GM21619 (cell line): ENCODE data around the gene SLC24A4.

Source experiments
- ATAC-seq: cut with Tn5 transposase; IDR thresholded peaks from one replicate; pipeline ENCODE4 v1.9.1; 2021; ENCODE audit not compliant: unreplicated experiment

Gene SLC24A4

GRCh38 chr14:92431199-92431725, 108.3 kb downstream of the SLC24A4 start:
- ATAC-seq: no peak

- ATAC-seq: no peak
These were observed 110.4 kb downstream of the SLC24A4 start for GRCh38 chr14:92433407-92433806.

GRCh38 chr14:92435154-92435553, 112.2 kb downstream of the SLC24A4 start:
- no peak for ATAC-seq

GRCh38 chr14:92436115-92436776, 113.3 kb downstream of the SLC24A4 start:
- no peak for ATAC-seq

- ATAC-seq: no peak
These were observed 114.3 kb downstream of the SLC24A4 start for GRCh38 chr14:92437309-92437708.

- ATAC-seq: no peak
These were observed 114.8 kb downstream of the SLC24A4 start for GRCh38 chr14:92437729-92438285.

GRCh38 chr14:92439537-92440344, 116.8 kb downstream of the SLC24A4 start:
- ATAC-seq: no peak

- ATAC-seq: no peak
These were observed 117.5 kb downstream of the SLC24A4 start for GRCh38 chr14:92440345-92441003.

DNA sequence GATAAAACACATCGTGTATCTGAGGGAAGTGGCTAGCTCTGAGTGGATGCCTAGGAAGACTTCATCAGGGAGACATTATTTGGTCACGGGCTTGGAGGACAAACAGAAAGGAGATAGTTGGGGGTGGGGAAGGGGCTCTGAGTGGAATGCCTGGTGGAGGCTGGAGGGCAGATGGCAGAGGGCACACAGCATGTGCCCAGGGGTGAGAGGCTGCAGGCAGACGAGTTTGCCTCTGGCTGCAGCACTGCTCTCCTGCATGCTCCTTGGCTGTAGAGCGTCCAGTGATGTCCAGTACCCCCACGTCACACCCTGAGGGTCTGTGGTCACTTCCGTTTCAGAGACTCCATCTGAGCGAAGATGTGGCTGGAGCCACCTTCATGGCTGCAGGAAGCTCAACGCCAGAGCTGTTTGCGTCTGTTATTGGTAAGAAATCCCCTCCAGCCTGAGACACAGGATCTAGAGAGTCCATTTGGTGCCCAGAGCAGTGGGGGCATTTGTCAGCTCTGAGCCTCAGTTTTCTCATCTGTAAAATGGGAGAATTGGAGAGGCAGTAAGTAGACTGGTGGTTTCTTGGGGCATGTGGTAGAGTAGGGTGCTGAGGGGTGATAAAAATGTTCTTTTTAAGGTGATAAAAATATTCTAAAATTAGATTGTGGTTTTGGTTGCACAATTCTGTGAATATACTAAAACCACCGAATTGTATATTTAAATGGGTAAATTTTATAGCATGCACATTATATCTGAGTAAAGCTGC, 119.0 kb downstream of the SLC24A4 start:
- ATAC-seq: no peak

DNA sequence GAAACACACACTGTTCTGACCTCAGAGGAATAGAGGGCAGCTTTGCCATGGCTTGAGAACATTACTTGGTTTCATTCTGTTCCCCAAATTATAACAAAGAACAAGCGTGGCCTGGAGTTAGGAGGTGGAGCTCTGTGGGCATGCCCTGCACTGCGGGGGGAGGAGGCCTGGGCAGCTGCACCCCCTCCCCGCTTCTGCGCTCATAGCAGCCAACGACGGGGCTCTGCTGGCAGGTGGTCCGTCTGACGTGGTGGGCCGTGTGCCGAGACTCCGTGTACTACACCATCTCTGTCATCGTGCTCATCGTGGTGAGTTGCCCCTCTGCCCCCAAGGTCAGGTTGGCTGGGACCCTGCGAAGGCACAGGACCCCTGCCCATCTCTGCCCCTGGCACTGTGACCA, 120.2 kb downstream of the SLC24A4 start:
- ATAC-seq: no peak

DNA sequence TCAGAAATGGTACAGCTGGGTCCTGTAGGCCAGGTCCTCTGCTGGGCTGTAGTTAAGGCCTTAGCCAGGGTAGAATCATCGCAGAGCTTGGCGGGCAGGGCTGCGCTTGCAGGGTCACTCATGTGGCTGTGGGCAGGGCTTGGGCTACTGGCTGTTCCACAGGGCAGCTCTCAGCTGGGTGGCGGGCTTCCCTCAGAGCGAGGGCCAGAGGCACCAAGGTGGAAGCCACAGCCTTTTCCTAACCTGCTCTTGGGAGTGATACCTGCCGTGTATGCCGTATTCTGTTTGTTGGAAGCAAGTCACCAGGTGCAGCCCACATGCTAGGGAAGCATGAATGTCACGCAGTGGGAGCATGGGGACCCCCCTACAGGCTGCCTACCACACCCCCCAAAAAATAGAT, 120.8 kb downstream of the SLC24A4 start:
- no peak for ATAC-seq

DNA sequence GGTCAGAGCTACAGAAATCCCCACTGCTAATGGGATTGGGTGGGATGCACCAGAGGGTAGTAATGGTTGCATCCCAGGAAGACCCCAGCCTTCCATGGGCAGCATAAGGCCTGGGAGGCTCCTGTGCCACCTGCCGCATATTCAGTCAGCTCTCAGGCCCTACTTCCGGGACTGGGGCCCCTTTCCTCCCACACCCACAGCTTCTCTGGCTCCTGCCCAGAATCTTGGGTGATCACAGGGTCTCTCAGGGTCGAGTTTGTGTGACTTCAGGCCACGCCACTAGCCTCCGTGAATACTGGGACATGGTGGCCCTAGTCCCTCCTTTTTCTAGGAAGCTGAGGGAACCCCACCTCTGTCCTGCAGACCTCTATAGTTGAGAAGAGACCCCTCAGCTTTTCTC, 123.8 kb downstream of the SLC24A4 start:
- no peak for ATAC-seq

- no peak for ATAC-seq
These were observed 124.6 kb downstream of the SLC24A4 start for GRCh38 chr14:92447416-92448197.

DNA sequence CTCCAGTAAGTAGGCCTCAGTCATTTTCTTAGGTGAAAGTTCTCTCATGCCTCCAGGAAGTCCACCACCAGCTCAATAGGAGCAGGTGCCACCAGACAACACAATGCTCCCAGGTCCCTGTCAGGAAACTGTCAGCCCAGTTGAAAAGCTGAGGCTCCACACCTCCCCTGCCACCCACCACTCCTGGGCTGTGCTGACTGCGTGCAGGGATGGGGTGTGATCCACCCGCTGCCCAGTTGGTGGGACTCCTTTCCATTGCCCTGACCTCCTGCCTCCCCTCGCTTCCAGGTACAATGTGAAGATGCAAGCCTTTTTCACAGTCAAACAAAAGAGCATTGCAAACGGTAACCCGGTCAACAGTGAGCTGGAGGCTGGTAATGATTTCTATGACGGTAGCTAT, 125.8 kb downstream of the SLC24A4 start:
- ATAC-seq: no peak

DNA sequence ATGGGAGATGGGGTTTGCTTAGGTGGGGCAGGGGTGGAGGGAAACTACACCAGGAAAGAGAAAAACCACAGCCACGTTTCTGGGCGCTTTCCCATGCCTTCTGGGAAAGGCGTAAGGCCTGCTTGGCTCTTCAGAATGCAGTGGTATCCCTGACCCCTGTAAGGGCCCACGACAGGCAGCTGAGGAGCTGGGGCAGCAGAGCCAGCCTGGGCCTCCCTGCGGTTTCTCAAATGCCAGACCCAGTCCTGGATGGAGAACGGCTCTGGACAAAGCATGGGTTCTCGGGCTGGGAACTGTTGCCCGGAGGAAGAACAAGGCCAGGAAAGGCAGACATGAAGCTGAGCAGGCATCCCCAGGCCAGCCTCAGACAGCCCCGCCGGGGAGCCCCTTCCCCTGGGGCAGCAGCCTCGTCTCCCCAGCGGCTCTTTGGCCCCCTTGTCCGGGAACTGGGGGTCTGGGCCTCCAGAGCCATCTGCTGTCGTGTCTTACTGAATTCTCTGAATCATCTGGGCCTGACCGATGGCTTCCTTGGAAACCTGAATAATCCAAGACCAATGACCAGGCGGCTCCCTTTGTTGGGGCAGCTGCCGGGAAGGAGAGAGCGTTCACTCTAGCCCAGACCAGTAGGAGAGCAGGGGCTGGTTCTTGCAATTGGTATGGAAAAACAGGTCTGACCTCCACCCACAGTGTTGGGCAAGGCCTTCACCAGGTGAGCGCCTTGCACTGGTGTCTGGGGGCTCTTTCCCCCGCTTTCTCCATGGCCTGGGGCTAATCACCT, 126.6 kb downstream of the SLC24A4 start:
- no peak for ATAC-seq

DNA sequence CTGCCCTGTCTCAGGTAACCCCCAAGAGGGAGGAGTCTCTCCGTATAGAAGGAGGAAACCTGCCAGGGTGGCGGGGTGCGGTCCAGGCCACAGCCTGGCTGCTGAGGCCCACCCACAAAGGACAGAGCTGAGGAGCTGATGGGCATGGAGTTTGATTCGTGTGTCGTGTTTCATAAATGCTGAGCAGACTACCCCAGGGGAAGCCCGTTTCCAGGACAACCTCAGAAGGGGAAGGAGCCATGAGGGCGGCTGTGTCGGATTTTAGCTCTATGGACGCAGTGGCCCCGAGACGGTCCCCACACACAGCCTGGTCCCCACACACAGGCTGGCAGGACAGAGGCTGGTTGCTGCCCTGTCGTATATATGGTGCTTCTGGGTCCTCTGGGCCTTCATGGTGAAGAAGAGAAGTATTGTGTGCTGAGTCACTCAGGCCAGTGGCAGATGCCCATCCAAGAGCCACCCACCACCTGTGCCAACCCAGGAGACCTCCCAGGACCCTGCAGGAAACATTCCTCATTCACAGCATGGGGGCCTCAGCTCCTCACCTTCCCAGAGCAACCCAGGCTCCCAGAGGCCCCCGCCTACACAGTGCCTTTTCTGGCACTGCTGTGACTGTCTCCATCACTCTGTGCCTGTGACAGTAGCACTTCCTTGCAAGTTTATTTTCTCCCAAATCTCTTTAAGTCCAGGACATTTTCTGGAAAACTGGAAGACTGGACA, 127.5 kb downstream of the SLC24A4 start:
- no peak for ATAC-seq

- no peak for ATAC-seq
These were observed 128.3 kb downstream of the SLC24A4 start for GRCh38 chr14:92451245-92451644.

DNA sequence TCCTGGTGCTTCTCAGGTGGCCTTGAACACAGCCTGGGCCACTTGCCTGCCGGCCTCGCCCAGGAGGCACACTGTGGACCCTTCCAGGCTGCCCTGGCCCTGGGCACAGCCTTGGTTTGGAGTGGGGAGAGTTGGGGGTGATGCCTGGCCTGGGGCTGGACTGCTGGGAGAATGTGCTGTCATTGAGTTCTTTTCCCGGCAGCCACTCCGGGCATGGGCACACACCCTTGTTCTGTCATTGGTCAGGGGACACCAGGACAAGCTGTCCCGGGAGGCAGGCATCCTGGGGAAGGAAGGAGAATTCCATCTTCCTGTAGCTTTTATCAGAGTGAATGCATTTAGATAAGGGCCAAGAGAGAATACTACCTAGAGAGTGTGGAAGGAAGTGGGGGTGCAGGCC, 128.8 kb downstream of the SLC24A4 start:
- no peak for ATAC-seq

GRCh38 chr14:92452471-92452870, 129.5 kb downstream of the SLC24A4 start:
- no peak for ATAC-seq
